OCI-LY1 (cell line): Measurements from ENCODE around the gene ARHGEF10L.

Experiments
- EZH2 ChIP-seq: fragments of 200-600 bp; sonication (generic), shearing (Covaris generic); IDR thresholded peaks from 2 replicates; pipeline ENCODE4 v1.8.0; 2017; ENCODE audit warnings: borderline replicate concordance, mixed run types, mild to moderate bottlenecking, antibody characterized with exemption, low read length, moderate library complexity, mixed read lengths
- TF ChIP-seq, protein P1 (sequence below): fragments of 200-600 bp; sonication (generic), shearing (Covaris generic); IDR thresholded peaks from 2 replicates; pipeline ENCODE4 v1.5.1; 2017; ENCODE audit warnings: mild to moderate bottlenecking, antibody characterized with exemption, low read length, moderate library complexity, mixed read lengths

DNA sequence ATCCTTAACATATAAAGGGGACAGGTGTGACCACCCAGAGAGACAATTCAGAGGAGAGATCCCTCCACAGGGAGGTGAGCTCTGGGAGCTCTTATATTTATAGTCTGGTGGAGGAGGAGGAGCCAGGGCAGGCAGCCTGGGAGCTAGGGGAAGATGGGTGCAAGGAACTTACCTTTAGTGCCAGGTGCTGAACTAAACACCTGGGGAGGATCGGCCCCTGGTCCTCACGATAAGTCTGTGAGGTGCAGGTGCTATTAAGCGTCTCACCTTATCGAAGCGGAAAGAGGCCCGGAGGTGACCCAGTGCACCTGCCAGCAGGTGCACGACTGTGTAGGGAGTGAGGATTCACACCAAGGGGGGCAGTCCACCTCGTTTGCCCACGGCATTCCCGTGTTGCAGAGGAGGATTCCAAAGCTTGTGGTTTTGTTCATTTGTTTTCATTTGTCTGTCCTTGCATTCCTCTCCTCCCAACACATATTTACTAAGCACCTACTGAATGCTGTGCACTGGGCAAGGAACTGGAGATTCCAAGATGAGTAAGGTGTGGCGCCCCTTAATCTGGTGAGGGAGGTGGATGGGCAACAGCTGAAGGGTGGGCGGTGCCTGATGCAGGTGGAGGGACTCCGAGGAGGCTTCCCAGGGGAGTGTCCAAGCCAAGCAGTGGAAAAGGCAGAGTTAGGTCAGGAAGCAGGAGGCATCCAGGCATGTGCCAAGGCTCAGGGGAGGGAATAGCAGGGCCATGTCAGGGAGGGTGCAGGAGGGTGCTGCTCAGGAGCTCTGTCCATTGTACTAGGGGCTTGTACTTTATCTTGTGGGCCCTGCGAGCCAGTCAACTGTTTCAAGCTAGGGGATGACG lies 11.5 kb downstream of the ARHGEF10L start:
- TF ChIP-seq, protein P1, sequence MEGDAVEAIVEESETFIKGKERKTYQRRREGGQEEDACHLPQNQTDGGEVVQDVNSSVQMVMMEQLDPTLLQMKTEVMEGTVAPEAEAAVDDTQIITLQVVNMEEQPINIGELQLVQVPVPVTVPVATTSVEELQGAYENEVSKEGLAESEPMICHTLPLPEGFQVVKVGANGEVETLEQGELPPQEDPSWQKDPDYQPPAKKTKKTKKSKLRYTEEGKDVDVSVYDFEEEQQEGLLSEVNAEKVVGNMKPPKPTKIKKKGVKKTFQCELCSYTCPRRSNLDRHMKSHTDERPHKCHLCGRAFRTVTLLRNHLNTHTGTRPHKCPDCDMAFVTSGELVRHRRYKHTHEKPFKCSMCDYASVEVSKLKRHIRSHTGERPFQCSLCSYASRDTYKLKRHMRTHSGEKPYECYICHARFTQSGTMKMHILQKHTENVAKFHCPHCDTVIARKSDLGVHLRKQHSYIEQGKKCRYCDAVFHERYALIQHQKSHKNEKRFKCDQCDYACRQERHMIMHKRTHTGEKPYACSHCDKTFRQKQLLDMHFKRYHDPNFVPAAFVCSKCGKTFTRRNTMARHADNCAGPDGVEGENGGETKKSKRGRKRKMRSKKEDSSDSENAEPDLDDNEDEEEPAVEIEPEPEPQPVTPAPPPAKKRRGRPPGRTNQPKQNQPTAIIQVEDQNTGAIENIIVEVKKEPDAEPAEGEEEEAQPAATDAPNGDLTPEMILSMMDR: no peak
- TF ChIP-seq EZH2: no peak
